ENCODE data around the gene ARL5A.

The ARL5A gene

GRCh38 chr2:151765760-151766410, 62.3 kb downstream of the ARL5A start:
- DNase-seq: no peak

- no peak for DNase-seq
Observed at GRCh38 chr2:151762694-151763093, 65.5 kb downstream of the ARL5A start.

GRCh38 chr2:151761687-151762086, 66.5 kb downstream of the ARL5A start:
- no peak for DNase-seq

GRCh38 chr2:151761193-151761592, 67.0 kb downstream of the ARL5A start:
- DNase-seq: no peak

- no peak for DNase-seq
Observed at GRCh38 chr2:151760139-151760650, 68.0 kb downstream of the ARL5A start.

GRCh38 chr2:151758744-151759143, 69.5 kb downstream of the ARL5A start:
- no peak for DNase-seq

GRCh38 chr2:151757861-151758260, 70.4 kb downstream of the ARL5A start:
- no peak for DNase-seq

GRCh38 chr2:151756820-151757219, 71.4 kb downstream of the ARL5A start:
- DNase-seq: no peak

- no peak for DNase-seq
Observed at GRCh38 chr2:151754253-151754897, 73.8 kb downstream of the ARL5A start.

GRCh38 chr2:151753540-151753939, 74.7 kb downstream of the ARL5A start:
- no peak for DNase-seq
